Stimulated activated CD4-positive, alpha-beta T cell treated with anti-CD3 and anti-CD28 coated beads, Interleukin-1b, Interleukin-23, amount 100 ng/mL, for 24 hours (primary cell): ENCODE data around the gene PPM1B.
A peak's percentile ranks its signal among the peaks of the same experiment; 100 is the strongest.
"Not testable (repeated sequence)": the region's sequence is repeated elsewhere in the genome, so short reads cannot be mapped to it uniquely, and the experiment has no call there.

ENCODE experiments used
- DNase-seq, 4 experiments: peaks; one replicate each; pipeline ENCODE4 v3.0.0-alpha.2; 2020; ENCODE audit warnings: low read depth in 4 of 4, low spot score in 1 of 4

The PPM1B gene

DNA sequence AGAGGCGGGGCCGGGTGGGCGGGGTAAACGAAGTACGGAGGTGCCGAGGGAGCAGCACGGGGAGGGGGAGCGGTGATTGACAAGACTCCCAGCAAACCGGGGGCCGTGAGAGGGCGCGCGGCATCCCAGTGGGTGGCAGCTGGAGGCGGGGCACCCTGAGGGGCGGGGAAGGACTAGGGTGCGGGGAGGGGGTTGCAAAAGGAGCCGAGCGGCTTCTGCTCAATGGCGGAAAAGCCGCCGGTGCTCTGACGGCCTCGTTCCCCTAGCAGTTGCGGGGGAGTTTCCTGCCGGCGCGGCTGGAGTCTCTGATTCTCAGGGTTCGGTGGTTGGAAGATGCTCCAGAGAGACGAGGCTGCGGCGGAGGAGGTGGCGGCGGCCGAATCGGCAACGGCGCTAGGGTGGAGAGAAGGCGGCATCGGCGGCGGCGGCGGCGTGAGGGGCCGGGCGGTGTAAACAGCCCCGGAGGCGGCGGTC is at the start of gene PPM1B:
PPM1B (plus strand) TSS at position 195 of the 474 bp plus-strand sequence. CDS start 32,325 bp downstream, outside the sequence.
- peak; percentile 96 to 99 (median 98) for DNase-seq

DNA sequence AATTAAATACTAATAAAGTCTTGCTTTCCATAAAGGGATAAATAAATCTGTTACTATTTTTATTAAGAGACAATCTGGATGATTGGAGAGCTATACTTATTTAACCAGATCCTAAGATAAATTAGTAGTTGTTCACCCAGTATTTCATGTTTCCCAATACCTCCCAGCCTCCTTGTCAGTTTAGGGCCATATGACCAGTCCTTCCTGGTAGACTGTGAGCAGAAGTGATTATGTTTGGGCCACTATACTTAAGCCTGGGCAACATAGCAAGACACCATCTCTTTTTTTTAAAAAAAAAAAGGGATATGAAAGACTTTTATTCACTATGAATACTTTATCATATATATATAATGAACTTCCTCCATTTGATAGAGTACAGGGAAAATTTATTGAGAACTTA is 48.8 kb upstream of the PPM1B start:
- no peak for DNase-seq

DNA sequence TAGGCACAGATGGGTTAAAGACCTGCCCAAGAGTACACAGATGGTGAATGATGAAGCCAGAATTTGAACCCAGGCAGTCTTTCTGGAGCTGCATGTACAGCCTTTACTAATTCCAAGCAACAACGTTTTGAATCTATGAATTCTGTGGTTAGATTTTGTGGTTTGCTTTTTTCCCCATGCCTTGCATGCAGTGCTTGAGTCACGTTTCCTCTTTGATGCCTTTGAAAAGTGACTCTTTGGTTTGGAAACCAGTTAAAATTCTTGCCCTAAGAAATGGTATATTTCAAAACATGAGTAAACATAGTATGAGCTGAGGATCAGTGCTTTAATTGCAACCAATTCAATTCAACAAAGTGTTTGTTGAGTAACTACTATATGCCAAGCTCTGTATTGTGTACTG is 48.2 kb upstream of the PPM1B start:
- peak in 1 of 4 experiments; percentile 4 for DNase-seq

DNA sequence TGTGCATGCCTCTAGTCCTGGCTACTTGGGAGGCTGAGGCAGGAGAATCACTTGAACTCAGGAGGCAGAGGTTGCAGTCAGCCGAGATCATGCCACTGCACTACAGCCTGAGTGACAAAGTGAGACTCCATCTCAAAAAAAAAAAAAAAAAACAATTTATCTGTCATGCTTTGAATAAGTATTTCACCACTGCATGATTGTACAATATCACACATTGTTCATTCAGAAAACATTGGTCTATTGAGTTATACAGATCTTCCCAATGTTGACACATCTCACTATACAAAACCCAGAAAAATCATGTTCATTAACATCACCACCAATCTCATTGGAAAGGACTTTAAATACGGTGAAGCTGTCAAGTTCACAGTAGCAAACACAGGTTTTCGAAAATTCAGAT is 46.8 kb upstream of the PPM1B start:
- DNase-seq: no peak

DNA sequence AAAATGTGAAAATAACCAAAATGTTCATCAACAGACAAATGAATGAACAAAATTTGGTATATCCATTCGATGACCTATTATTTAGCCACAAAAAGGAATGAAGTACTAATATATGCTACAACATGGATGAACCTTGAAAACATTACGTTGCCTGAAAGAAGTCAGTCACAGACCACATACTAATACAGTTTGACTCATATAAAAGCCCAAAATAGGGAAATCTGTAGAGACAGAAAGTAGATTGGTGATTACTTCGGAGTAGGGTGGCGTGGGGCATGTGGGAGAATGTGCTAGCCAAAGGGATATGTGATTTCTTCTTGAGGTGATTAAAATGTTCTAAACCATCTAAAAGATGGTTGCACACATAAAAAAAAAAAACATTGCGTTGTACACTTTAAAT is 44.2 kb upstream of the PPM1B start:
- no peak for DNase-seq

DNA sequence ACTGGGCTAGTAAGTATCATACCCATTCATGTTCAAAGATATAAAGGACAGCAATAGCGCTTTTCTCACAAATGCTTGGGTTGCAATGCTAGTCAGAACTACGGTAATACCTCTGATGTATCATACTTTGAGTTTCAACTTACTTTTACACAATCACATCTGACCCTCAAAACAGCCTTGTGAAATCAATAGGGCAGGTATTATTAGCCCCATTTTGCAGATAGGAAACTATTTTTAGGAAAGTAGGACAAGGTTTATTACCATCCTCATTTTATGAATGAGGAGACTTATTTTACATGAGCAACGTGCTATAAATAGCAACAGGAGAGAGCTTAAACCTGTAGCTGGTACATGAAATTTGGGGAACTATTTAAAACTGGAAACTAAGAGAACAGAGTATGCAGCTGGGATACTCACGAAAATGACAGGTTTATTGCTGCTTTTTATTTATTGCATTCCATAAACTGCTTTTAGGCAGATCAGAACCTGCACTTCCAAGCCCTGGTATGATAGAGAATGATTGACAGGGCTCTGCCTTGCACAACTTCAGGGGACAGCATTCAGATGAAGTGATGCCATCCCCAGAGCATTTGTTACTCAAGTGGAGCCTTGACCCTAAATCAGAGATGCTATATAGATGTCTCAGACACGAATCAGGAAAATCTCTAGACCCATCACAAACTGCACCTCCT is 42.4 kb upstream of the PPM1B start:
- no peak for DNase-seq

DNA sequence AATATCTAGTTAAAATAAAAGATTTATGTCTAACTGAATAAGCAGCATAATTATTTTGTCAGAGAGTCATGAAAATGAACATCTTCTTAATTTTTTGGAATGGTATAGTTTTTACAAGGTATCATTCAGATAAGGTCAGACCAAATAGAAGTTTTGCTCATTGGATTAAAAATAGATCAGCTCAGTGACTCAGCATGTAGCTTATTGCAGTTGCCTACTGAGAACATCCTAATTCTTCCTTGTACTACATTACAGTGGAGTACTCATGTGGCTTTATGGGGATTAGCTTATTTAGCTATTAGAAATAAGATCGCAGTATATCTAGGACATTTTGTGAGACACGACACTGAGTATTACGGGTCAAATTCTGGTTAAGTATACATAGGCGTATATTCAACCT is 38.2 kb upstream of the PPM1B start:
- no peak for DNase-seq

DNA sequence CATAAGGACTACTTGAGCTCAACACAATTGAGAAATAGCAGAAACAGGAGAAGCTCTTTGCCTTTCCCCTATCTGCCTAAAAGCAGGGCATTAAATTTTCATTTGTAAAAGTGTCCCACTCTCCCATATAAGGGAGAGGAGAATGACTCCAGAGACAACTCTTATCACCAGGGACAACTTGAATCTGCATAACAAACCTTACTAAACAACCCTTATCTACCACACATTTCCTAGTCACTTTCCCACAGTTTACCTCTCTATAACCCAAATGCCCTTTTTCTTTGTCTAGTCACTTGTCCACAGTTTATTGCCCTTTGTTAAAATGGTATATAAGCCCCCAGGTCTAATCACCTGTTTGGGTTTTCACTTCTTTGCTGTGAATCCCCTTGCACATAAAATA is 37.5 kb upstream of the PPM1B start:
- no peak for DNase-seq

DNA sequence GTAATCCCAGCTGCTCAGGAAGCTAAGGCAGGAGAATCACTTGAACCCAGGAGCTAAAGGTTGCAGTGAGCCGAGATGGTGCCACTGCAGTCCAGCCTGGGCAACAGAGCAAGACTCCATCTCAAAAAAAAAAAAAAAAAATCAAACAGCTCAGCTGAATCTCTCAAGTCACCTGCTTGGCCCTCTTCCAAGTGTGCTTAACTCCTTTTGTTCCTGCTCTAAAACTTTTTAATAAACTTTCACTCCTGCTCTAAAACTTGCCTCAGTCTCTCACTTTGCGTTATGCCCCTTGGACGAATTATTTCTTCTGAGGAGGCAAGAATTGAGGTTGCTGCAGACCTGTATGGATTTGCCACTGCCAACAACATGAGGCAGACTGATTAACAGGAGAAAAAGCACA is 35.1 kb upstream of the PPM1B start:
- DNase-seq: not testable (repeated sequence)

DNA sequence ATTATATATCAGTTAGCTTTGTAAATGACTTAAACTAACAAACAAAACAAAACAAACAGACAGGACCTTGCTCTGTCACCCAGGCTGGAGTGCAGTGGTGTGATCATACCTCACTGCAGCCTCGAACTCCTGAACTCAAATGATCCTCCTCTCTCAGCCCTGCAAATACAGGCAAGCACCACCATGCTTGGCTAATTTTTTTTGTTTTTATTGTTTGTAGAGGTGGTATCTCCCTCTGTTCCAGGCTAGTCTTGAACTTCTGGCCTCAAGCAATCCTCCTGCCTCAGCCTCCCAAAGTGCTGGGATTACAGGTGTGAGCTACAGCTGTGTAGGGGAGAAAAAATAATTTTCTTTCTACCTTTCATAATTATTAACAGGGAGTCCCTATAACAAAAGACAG is 33.8 kb upstream of the PPM1B start:
- no peak for DNase-seq

DNA sequence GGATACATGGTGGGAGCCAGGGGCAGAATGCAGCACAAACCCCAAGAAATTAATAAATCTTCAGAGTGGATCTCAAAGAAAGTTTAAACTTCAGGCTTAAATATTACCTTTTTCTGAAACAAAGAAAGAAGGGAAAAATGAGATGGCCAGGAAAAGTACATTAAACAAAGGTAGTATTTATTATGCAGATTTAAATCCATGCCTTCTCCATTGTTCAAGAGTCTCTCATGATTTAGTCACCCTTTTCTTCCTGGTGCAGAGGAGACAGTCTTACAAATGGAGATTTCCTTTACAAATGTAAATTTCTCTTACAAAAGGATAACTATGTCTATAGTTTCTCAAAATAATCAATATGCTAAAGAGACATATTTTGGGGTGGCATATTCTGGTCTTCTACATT is 33.4 kb upstream of the PPM1B start:
- no peak for DNase-seq

DNA sequence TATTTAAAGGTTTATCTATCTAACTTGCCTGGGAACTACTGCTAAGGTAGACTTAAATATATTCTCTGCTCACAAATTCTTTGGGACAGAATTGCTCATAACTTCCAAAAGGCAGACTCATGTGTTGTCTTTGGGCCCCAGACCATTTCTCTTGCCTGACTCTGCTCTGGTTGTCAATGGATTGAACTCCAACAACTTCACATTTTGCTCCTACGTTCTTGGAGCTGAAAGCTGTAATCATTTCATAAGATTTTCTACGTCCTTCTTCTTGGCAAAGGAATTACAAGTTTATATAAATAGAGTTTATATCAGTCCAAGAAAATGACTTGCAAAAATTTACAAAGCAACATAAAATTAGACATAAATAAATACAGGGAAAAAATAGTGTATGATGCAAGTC is 32.9 kb upstream of the PPM1B start:
- DNase-seq: no peak

DNA sequence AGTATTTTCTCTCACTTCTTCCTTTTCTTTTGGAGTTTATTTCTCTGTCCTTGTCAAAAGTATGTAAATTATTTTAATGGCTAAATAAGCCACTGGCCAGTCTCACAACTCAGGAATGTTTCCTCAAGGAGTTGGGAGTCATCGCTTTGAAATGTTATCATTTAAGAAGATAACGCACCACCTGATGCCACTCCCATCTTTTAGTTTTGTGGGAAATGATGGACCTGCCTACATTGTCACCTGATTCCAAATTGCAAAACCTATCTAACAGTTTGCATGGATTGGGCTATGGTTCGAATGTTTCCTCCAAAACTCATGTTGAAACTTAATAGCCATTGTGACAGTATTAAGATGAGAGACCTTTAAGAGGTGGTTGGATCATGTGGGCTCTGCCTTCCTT is 32.4 kb upstream of the PPM1B start:
- no peak for DNase-seq

DNA sequence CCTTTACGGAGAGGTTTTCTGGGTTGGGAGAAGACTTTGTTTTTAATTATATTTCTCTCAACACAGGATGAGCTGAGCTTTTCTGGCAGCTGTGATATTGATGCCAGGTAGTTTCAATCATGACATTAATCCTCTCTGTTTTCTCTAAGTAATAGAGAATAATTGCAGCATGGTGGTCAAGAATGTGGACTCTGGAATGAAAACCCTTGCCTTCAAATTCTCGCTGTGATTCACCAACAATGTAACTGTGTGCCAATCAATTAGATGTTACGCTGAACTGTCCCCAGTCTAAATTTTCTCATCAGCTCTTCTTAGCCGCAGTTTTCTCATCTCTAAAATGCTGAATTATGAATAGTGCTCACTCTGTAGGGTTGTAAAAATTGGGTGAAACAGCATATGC is 31.6 kb upstream of the PPM1B start:
- no peak for DNase-seq

DNA sequence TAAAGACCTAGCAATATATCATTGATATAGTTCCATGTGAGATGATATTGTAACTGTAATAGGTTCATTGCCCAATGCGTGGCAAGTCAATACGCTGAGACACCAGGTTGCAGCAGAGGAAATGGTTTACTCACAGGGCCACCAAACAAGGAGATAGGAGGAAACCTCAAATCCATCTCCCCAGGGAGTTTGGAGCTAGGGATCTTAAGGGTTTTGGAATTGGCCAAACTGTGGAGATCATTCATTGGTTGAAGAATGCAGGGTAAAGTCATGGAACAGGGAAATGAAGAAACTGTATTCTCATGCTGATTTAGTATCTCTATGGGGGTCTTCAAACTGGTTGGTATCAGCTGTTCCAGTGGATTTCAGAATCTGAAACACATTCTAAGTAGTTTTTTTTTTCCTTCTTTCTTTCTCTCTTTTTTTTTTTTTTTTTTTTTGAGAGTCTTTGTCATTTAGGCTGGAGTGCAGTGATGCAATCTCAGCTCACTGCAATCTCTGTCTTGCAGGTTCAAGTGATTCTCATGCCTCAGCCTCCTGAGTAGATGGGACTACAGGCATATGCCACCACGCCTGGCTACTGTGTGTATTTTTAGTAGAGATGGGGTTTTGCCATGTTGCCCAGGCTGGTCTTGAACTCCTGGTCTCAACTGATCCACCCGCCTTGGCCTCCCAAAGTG is 30.7 kb upstream of the PPM1B start:
- DNase-seq: no peak

DNA sequence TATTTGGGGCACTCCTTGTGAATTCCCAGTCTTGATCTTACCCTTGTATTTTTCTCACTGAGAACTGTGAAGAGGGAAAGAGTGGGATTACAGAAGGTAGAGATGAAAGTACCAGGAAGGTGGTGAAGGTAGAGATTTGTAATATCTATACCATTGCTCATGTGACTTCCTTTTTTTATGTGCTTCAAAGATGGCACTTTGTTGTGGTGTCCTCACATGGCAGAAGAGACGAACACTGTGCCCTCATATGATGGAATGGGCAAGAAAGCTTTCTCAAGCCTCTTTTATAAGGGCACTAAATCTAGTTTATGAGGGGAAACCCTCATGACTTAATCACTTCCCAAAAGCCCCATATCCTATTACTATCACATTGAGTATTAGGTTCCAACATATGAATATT is 28.9 kb upstream of the PPM1B start:
- no peak for DNase-seq

DNA sequence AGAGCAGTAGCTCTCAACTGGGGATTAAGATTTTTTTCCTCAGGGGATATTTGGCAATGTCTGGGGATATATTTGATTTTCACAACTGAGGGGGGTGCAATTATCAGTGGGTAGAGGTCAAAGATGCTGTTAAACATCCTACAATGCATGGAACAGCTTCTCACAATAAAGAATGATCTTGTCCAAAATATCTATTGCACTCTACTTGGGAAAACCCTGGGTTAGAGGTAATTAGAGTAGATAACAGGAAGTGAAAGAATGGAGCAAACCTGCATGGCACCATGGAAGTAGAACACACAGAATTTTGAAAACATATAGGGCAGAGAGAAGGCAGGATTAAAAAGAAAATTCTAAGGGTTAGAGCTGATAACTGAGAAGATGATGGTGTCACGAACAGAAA is 26.4 kb upstream of the PPM1B start:
- DNase-seq: no peak

DNA sequence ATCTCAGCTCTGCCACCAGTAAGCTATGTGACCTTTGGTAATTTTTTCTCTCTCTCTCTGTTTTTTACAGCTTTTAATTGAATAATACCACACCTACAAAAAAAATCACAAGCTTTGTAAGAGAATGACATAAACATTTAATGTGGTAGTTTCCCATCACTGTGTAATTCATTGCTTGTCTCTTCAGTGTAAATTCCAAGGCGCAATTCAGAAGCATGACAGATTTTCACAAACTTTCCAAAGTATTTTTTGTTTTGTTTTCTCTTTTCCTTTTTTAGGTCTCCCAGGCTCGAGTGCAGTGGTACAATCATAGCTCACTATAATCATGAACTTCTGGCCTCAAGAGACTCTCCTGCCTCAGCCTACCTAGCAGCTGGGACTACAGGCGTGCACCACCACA is 25.0 kb upstream of the PPM1B start:
- DNase-seq: no peak

DNA sequence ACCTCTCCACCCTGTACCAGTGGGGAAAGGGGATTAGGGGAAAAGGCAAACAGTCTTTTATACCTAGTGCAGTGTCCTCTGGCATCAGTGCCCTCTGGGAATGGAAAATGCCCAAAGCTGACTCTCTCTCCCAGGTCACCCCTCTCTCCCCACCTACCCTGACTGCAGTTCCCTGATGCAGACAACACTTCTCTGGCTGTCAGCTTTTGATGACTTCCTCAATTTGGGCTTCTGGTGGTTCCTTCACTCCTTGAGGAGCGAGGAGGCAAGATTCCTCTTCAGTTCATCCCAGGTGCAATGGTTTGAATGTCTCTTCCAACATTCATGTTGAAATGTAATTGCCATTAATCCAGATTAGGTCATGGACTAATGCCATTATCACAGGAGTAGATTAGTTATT is 19.7 kb upstream of the PPM1B start:
- no peak for DNase-seq

DNA sequence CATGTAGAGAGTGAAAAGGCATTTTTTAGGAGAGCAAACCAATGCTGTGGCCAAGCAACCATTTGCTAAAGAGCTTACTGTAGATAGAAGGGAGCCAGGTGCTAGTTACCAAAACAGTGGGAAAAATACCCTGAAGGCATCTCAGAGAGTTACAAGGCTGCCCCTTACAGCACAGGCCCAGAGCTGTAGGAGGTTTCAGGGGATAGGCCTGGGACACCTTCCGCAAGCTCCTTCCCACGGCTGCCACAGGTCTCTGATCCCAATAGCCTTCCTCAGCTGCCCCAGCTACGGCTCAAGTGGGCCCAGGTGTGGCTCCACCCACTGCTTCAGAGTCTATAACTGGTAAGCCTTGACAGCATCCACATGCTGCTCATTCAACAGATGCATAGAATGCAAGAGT is 18.2 kb upstream of the PPM1B start:
- no peak for DNase-seq

DNA sequence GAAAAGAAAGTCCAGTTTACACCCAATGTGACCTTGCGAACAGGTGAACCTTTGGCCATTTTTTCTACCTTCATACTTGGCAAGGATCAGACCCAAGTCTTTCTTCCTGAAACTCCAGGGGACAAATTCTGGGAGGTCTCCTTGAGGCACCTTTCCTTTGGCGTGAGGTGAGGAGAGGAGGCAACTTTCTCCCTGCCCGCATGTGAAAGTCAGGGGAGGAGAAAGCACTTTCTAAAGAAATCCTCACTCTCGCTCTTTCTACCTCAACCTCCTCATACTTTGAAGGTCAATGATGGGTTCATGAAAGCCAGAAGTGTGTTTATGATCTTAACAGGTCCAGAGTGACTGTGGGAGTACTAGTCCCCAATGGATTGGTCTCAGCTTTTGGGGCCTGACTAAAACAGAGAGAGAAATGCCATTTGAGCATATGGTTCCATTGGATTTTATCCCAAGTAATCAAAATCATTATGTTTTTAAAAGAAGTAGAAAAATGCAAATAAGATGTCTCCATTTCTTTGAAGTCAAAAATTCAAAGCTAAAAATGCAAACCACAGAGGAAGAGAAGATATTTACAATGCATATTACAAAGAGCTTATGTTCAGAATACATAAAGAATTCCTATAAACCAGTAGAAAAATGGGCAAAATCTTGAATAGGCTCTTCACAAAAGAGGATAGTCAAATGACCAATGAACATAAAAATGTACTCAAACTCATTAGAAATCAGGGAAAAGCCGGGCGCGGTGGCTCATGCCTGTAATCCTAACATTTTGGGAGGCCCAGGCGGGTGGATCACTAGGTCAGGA is 15.6 kb upstream of the PPM1B start:
- no peak for DNase-seq
